H1 (cell line): ENCODE measurements around the gene KCNQ1. TPM values are rescaled to one million over a fixed set of nuclear protein-coding genes. Genes with fewer than 3 reads are reported as not detected.

Experiments used
- CTCF ChIA-PET: fragments of 300-600 bp; sonication (Branson Sonifier 250); formaldehyde crosslinking; loops from one replicate; lab custom pipeline; 2021; ENCODE audit not compliant: partially characterized antibody; lab: Charles Lee
- POLR2A ChIA-PET: fragments of 300-600 bp; sonication (Branson Sonifier 250); formaldehyde crosslinking; loops from one replicate; lab custom pipeline; 2021; ENCODE audit warnings: inconsistent platforms; ENCODE audit not compliant: partially characterized antibody; lab: Charles Lee
- DNase-seq, 2 experiments: peaks; one replicate each; pipeline versions ENCODE4 v3.0.0 to v3.0.0-alpha.2; 2010 to 2022; ENCODE audit warnings: low spot score in 2 of 2, low read depth in 1 of 2, mixed read lengths in 1 of 2
- FAIRE-seq: peaks from 2 replicates; lab custom pipeline; 2011; peaks lifted over from hg19 to GRCh38; lab: Jason Lieb, UNC
- H2AFZ ChIP-seq: 2 replicates; pipeline ENCODE4 v1.8.1; 2012; ENCODE audit warnings: low read length, inconsistent platforms
- H2AK5ac ChIP-seq: 2 replicates; pipeline ENCODE4 v1.6.1; 2013; ENCODE audit warnings: low read depth, low read length
- H2BK120ac ChIP-seq: replicated peaks from 2 replicates; pipeline ENCODE3; 2013; ENCODE audit warnings: low read depth, low read length, inconsistent platforms
- H2BK12ac ChIP-seq: 2 replicates; pipeline ENCODE4 v1.6.1; 2013; ENCODE audit warnings: low read depth, low read length
- H2BK15ac ChIP-seq: 2 replicates; pipeline ENCODE4 v1.6.1; 2013; ENCODE audit warnings: low read length
- H2BK20ac ChIP-seq: 2 replicates; pipeline ENCODE4 v1.6.1; 2013; ENCODE audit warnings: low read length
- H2BK5ac ChIP-seq: 2 replicates; pipeline ENCODE4 v1.6.1; 2013; ENCODE audit warnings: low read depth, low read length
- H3K14ac ChIP-seq: 2 replicates; pipeline ENCODE4 v1.6.1; 2013; ENCODE audit warnings: inconsistent platforms; ENCODE audit not compliant: insufficient read length
- H3K18ac ChIP-seq: 2 replicates; pipeline ENCODE4 v1.6.1; 2013; ENCODE audit warnings: low read length; ENCODE audit errors: extremely low read depth
- H3K23ac ChIP-seq: 2 replicates; pipeline ENCODE4 v1.6.1; 2013; ENCODE audit warnings: inconsistent platforms; ENCODE audit not compliant: insufficient read length
- H3K23me2 ChIP-seq: 2 replicates; pipeline ENCODE4 v1.6.1; 2013; ENCODE audit warnings: low read depth, low read length
- H3K27ac ChIP-seq: 2 replicates; pipeline ENCODE4 v1.6.1; 2011; ENCODE audit warnings: low read depth, low read length, inconsistent platforms
- H3K27me3 ChIP-seq, 4 experiments: replicated peaks in 1 of 4; 1 replicate in 1 of 4; 2 replicates in 3 of 4; pipeline versions ENCODE4 v1.6.1 to v1.8.1; 2011 to 2013; ENCODE audit warnings: low read length in 3 of 4, mild to moderate bottlenecking in 3 of 4, inconsistent platforms in 2 of 4, mixed read lengths in 2 of 4, moderate library complexity in 1 of 4; ENCODE audit not compliant: control insufficient read depth in 3 of 4, insufficient read depth in 3 of 4; ENCODE audit errors: extremely low read depth in 1 of 4
- H3K36me3 ChIP-seq, 4 experiments: 2 replicates each; pipeline versions ENCODE4 v1.6.1 to v1.8.1; 2011 to 2013; ENCODE audit warnings: mild to moderate bottlenecking in 4 of 4, low read length in 3 of 4, moderate library complexity in 2 of 4, control low read depth in 1 of 4, inconsistent platforms in 1 of 4; ENCODE audit not compliant: insufficient read depth in 4 of 4, control insufficient read depth in 2 of 4
- H3K4ac ChIP-seq: replicated peaks from 2 replicates; pipeline ENCODE3; 2013; ENCODE audit warnings: low read length, low read depth, mixed read lengths, inconsistent platforms; ENCODE audit not compliant: insufficient read length
- H3K4me1 ChIP-seq, 4 experiments: replicated peaks in 1 of 4; 1 replicate in 1 of 4; 2 replicates in 3 of 4; pipeline versions ENCODE4 v1.6.1 to v1.8.1; 2011 to 2013; ENCODE audit warnings: low read length in 3 of 4, inconsistent platforms in 2 of 4, mixed read lengths in 1 of 4; ENCODE audit not compliant: insufficient read depth in 4 of 4, control insufficient read depth in 3 of 4
- H3K4me2 ChIP-seq, 2 experiments: 2 replicates each; pipeline versions ENCODE4 v1.6.1 to v1.8.1; 2011 to 2013; ENCODE audit warnings: low read depth in 2 of 2, low read length in 2 of 2, control low read depth in 1 of 2, inconsistent platforms in 1 of 2, mild to moderate bottlenecking in 1 of 2; ENCODE audit not compliant: insufficient read depth in 1 of 2
- H3K4me3 ChIP-seq, 4 experiments: fragments of 200-600, 300-600 bp in 1 of 4; sonication (generic), shearing (Covaris generic), sonication (Bioruptor Twin) in 1 of 4; 2 replicates each; pipeline versions ENCODE4 v1.5.1 to v1.8.1; 2011 to 2016; ENCODE audit warnings: low read length in 4 of 4, low read depth in 3 of 4, control low read depth in 2 of 4, inconsistent platforms in 2 of 4, mild to moderate bottlenecking in 2 of 4, mixed read lengths in 1 of 4, moderate library complexity in 1 of 4; ENCODE audit not compliant: insufficient read depth in 2 of 4; ENCODE audit errors: extremely low read depth in 1 of 4
- H3K56ac ChIP-seq: replicated peaks from 2 replicates; pipeline ENCODE3; 2013; ENCODE audit warnings: low read depth, mild to moderate bottlenecking, mixed read lengths, low read length, inconsistent platforms; ENCODE audit not compliant: insufficient read length
- H3K79me1 ChIP-seq: 2 replicates; pipeline ENCODE4 v1.6.1; 2013; ENCODE audit warnings: low read depth, low read length, control low read depth
- H3K79me2 ChIP-seq, 2 experiments: 2 replicates each; pipeline versions ENCODE4 v1.6.1 to v1.8.1; 2012 to 2013; ENCODE audit warnings: low read length in 2 of 2, mild to moderate bottlenecking in 2 of 2, inconsistent platforms in 1 of 2; ENCODE audit not compliant: insufficient read depth in 2 of 2, control insufficient read depth in 1 of 2
- H3K9ac ChIP-seq, 4 experiments: replicated peaks in 1 of 4; 1 replicate in 1 of 4; 2 replicates in 3 of 4; pipeline versions ENCODE4 v1.6.1 to v1.8.1; 2011 to 2013; ENCODE audit warnings: low read depth in 3 of 4, low read length in 3 of 4, control low read depth in 2 of 4, mild to moderate bottlenecking in 2 of 4, moderate library complexity in 2 of 4, inconsistent platforms in 1 of 4; ENCODE audit errors: extremely low read depth in 1 of 4
- H3K9me3 ChIP-seq, 2 experiments: 2 replicates each; pipeline versions ENCODE4 v1.6.1 to v1.8.1; 2012 to 2013; ENCODE audit warnings: mild to moderate bottlenecking in 2 of 2, moderate library complexity in 2 of 2, control low read depth in 1 of 2, inconsistent platforms in 1 of 2, low read depth in 1 of 2, low read length in 1 of 2, mixed read lengths in 1 of 2; ENCODE audit not compliant: insufficient read depth in 2 of 2
- H4K20me1 ChIP-seq, 2 experiments: replicated peaks in 1 of 2; 2 replicates each; pipeline versions ENCODE3 to v1.8.1; 2011 to 2013; ENCODE audit warnings: inconsistent platforms in 2 of 2, low read length in 2 of 2, mild to moderate bottlenecking in 1 of 2; ENCODE audit not compliant: insufficient read depth in 2 of 2, control insufficient read depth in 1 of 2
- H4K5ac ChIP-seq: 2 replicates; pipeline ENCODE4 v1.6.1; 2013; ENCODE audit warnings: low read length, low read depth, mixed read lengths, inconsistent platforms; ENCODE audit not compliant: insufficient read length
- H4K8ac ChIP-seq: 2 replicates; pipeline ENCODE4 v1.8.0; 2013; ENCODE audit warnings: mild to moderate bottlenecking, moderate library complexity, low read length, inconsistent platforms; ENCODE audit not compliant: insufficient read depth; ENCODE audit errors: extremely low read depth
- H4K91ac ChIP-seq: replicated peaks from 2 replicates; pipeline ENCODE3; 2013; ENCODE audit warnings: low read length, mixed read lengths, inconsistent platforms; ENCODE audit not compliant: insufficient read length
- FOSL1 ChIP-seq: IDR thresholded peaks from 2 replicates; pipeline ENCODE4 v1.6.1; 2011; ENCODE audit warnings: mild to moderate bottlenecking, low read depth, low read length, moderate library complexity; ENCODE audit not compliant: insufficient read depth
- HDAC2 ChIP-seq, 2 experiments: fragments of 300-600 bp in 1 of 2; sonication (generic) in 1 of 2; IDR thresholded peaks; 2 replicates each; pipeline ENCODE4 v1.6.1; 2011 to 2012; ENCODE audit warnings: low read depth in 2 of 2, low read length in 2 of 2, mild to moderate bottlenecking in 2 of 2, moderate library complexity in 2 of 2, borderline replicate concordance in 1 of 2, inconsistent platforms in 1 of 2
- MAFK ChIP-seq: IDR thresholded peaks from 2 replicates; pipeline ENCODE4 v1.6.1; 2012; ENCODE audit warnings: low read depth, mild to moderate bottlenecking, improper control_type of control experiment, low read length
- POU5F1 ChIP-seq: IDR thresholded peaks from 2 replicates; pipeline ENCODE4 v1.6.1; 2011; ENCODE audit warnings: low read depth, mild to moderate bottlenecking, low read length, moderate library complexity
- SP2 ChIP-seq: IDR thresholded peaks from 2 replicates; pipeline ENCODE4 v1.6.1; 2012; ENCODE audit warnings: mild to moderate bottlenecking, low read length, inconsistent platforms
- SP4 ChIP-seq: IDR thresholded peaks from 2 replicates; pipeline ENCODE4 v1.6.1; 2012; ENCODE audit warnings: low read length, inconsistent platforms
- TAF1 ChIP-seq: IDR thresholded peaks from 2 replicates; pipeline ENCODE4 v1.6.1; 2011; ENCODE audit warnings: mild to moderate bottlenecking, low read depth, low read length
- TBP ChIP-seq: IDR thresholded peaks from 2 replicates; pipeline ENCODE4 v1.6.1; 2011; ENCODE audit warnings: low read depth, low read length, improper control_type of control experiment
- WGBS, 2 experiments: shearing (Covaris generic) in 1 of 2; methylation state at CpG; one replicate each; pipeline versions ENCODE4 v1.1.6 to v1.1.7; 2013 to 2015; ENCODE audit warnings: low lambda C conversion rate in 2 of 2, mixed read lengths in 2 of 2, inconsistent platforms in 1 of 2, low coverage in 1 of 2, missing lambda C conversion rate in 1 of 2; ENCODE audit not compliant: insufficient replicate concordance in 2 of 2, insufficient coverage in 1 of 2, insufficient read length in 1 of 2; ENCODE audit errors: extremely low coverage in 1 of 2, missing lambda C conversion rate in 1 of 2; 5-methylcytosine and 5-hydroxymethylcytosine counted together
- polyA plus RNA-seq, 7 experiments: library from polyadenylated mRNA; depleted of rRNA in 3 of 7; stranded (reverse) in 5 of 7; unstranded in 2 of 7; fragments of >200 nt in 5 of 7; fragments of 200-250 nt in 2 of 7; gene quantifications; 1 replicate in 5 of 7; 2 replicates in 1 of 7; 4 replicates in 1 of 7; pipeline versions ENCODE4 v1.2.1 to v1.2.3, GENCODE V29; 2011 to 2013; ENCODE audit warnings: missing spikeins in 2 of 7, mixed read lengths in 2 of 7
- total RNA-seq: library from RNA; stranded (reverse); fragmentation: NEBNext Ultra II Directional; extraction: Animal tissue kit (Norgen Biotek cat#: 25700); gene quantifications from 2 replicates; pipeline ENCODE4 v1.2.1, GENCODE V29; 2021

KCNQ1 gene
- total and polyA plus RNA-seq, 2 of the 8 experiments (the other 6 are each of a cell fraction or from before 2014, with no cell fraction given), result 1.9 to 2.0 TPM

DNA sequence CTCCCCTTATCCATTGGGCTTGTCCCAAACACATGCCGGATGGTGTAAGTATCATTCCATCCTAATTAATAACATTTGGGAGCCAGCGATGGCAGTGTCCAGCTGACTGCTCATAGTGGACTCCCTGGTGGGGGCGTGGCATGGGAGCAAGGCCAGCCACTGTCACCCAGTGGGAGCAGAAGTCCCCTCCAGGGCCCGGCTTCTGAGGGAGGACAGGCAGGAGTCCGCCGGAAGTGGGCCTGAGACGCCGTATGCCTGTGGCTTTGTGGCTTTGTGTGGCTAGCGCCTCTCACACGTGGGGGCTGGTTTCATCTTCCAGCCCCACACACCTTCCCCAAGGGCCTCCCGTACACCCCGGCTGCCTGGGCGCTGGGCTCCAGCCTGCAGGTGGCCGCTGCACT is 124.5 kb downstream of the KCNQ1 start:
- Histone ChIP-seq H4K8ac (no peak overlapping the region), H3K4me1 (no peaks in the 10 kb centered on the region), H3K9ac (no peak overlapping the region), H2BK5ac (no peak overlapping the region), H3K14ac (no peak overlapping the region), H3K23ac (no peak overlapping the region), H3K36me3 (no peaks in the 10 kb centered on the region), H4K20me1 (peaks cover 0 to 4% of the 10 kb centered on the region in 2 experiments), H3K4me2 (no peak overlapping the region), H3K27ac (no peak overlapping the region), H3K23me2 (no peaks in the 10 kb centered on the region), H4K5ac (no peak overlapping the region), H2BK20ac (no peak overlapping the region), H4K91ac (no peak overlapping the region), H2AFZ (no peak overlapping the region), H3K4ac (no peak overlapping the region), H2BK120ac (no peak overlapping the region), H2AK5ac (no peak overlapping the region), H3K79me1 (no peaks in the 10 kb centered on the region), H3K79me2 (no peaks in the 10 kb centered on the region), H3K9me3 (peaks cover 0 to 6% of the 10 kb centered on the region in 2 experiments; a peak in 1 of 4 replicates), H3K27me3 (peaks cover 0 to 59% (median 35%) of the 10 kb centered on the region in 4 experiments; a peak in 6 of 7 replicates), H3K56ac (no peak overlapping the region), H2BK12ac (no peak overlapping the region), H3K4me3 (no peak overlapping the region), H3K18ac (no peak overlapping the region), H2BK15ac (no peak overlapping the region)
- TF ChIP-seq POU5F1 (no peak), TAF1 (no peak), HDAC2 (IDR thresholded peaks at IDR 0.05; ENCODE audit: borderline replicate concordance in 1 of 2, low read depth in 2 of 2, low read length in 2 of 2) (no peak), TBP (no peak), FOSL1 (no peak), SP2 (no peak), SP4 (no peak), MAFK (no peak)
- CTCF ChIA-PET, result interaction anchor here (1.4 to 7.6 kb wide), 3 partner anchors 10 to 321 kb away, joined by 3 to 51 read pairs (median 8); no protein-coding TSS in a partner anchor
- FAIRE-seq (no peak), DNase-seq (no peak)
- POLR2A ChIA-PET, result interaction anchor here (0.9 kb wide), 1 partner anchor 14 kb away, joined by 3 read pairs; no protein-coding TSS in a partner anchor
- 91% methylated on average over 14 of the region's 14 CpGs; no CpG with 5 or more reads in 1 of the 2 experiments for WGBS, 2 experiments
